Stimulated activated CD4-positive, alpha-beta T cell treated with anti-CD3 and anti-CD28 coated beads, TNF-alpha, amount 100 ng/mL, for 48 hours (primary cell): ENCODE results near the gene DOCK2.

Experiments
- DNase-seq, 3 donors: peaks; one replicate each; pipeline ENCODE4 v3.0.0-alpha.2; 2020; ENCODE audit warnings: low read depth in 3 of 3

The DOCK2 gene

GRCh38 chr5:169862391-169862811 lies 225.3 kb downstream of the DOCK2 start:
- no peak for DNase-seq

- DNase-seq, result no peak
Measured at GRCh38 chr5:169864483-169864882, 227.4 kb downstream of the DOCK2 start.

- no peak for DNase-seq
Measured at GRCh38 chr5:169867347-169867746, 230.3 kb downstream of the DOCK2 start.

- DNase-seq, result no peak
Measured at GRCh38 chr5:169869066-169869465, 232.0 kb downstream of the DOCK2 start.

- no peak for DNase-seq
Measured at GRCh38 chr5:169870211-169870610, 233.1 kb downstream of the DOCK2 start.

- DNase-seq, result no peak
Measured at GRCh38 chr5:169871826-169872490, 234.9 kb downstream of the DOCK2 start.

- DNase-seq, result no peak
Measured at GRCh38 chr5:169873642-169874041, 236.6 kb downstream of the DOCK2 start.

- DNase-seq, result no peak
Measured at GRCh38 chr5:169874621-169875020, 237.5 kb downstream of the DOCK2 start.

- DNase-seq, result no peak
Measured at GRCh38 chr5:169875091-169875728, 238.1 kb downstream of the DOCK2 start.

- DNase-seq, result no peak
Measured at GRCh38 chr5:169875731-169876130, 238.7 kb downstream of the DOCK2 start.

- no peak for DNase-seq
Measured at GRCh38 chr5:169876386-169876785, 239.3 kb downstream of the DOCK2 start.

- no peak for DNase-seq
Measured at GRCh38 chr5:169880012-169880663, 243.1 kb downstream of the DOCK2 start.

GRCh38 chr5:169880785-169881184 lies 243.7 kb downstream of the DOCK2 start:
- DNase-seq, result no peak

GRCh38 chr5:169881702-169882303 lies 244.7 kb downstream of the DOCK2 start:
- DNase-seq, result no peak

GRCh38 chr5:169886033-169886432 lies 249.0 kb downstream of the DOCK2 start:
- DNase-seq, result no peak

GRCh38 chr5:169886677-169887076 lies 249.6 kb downstream of the DOCK2 start:
- DNase-seq, result no peak

- no peak for DNase-seq
Measured at GRCh38 chr5:169889572-169889971, 252.5 kb downstream of the DOCK2 start.

GRCh38 chr5:169893010-169893409 lies 255.9 kb downstream of the DOCK2 start:
- DNase-seq, result no peak

GRCh38 chr5:169893571-169893970 lies 256.5 kb downstream of the DOCK2 start:
- DNase-seq, result no peak

- no peak for DNase-seq
Measured at GRCh38 chr5:169895926-169896325, 258.9 kb downstream of the DOCK2 start.

- no peak for DNase-seq
Measured at GRCh38 chr5:169897481-169897880, 260.4 kb downstream of the DOCK2 start.

GRCh38 chr5:169901896-169902295 lies 264.8 kb downstream of the DOCK2 start:
- DNase-seq, result no peak

GRCh38 chr5:169904059-169904458 lies 267.0 kb downstream of the DOCK2 start:
- no peak for DNase-seq
